COLO829 (cell line): ENCODE results near the gene LOXL1.
A peak's percentile ranks its signal among the peaks of the same experiment; 100 is the strongest.
"Not testable (repeated sequence)": the region's sequence is repeated elsewhere in the genome, so short reads cannot be mapped to it uniquely, and the experiment has no call there.

Experiments
- DNase-seq: peaks from one replicate; pipeline ENCODE4 v3.0.0; 2012; ENCODE audit warnings: low spot score

The LOXL1 gene

DNA sequence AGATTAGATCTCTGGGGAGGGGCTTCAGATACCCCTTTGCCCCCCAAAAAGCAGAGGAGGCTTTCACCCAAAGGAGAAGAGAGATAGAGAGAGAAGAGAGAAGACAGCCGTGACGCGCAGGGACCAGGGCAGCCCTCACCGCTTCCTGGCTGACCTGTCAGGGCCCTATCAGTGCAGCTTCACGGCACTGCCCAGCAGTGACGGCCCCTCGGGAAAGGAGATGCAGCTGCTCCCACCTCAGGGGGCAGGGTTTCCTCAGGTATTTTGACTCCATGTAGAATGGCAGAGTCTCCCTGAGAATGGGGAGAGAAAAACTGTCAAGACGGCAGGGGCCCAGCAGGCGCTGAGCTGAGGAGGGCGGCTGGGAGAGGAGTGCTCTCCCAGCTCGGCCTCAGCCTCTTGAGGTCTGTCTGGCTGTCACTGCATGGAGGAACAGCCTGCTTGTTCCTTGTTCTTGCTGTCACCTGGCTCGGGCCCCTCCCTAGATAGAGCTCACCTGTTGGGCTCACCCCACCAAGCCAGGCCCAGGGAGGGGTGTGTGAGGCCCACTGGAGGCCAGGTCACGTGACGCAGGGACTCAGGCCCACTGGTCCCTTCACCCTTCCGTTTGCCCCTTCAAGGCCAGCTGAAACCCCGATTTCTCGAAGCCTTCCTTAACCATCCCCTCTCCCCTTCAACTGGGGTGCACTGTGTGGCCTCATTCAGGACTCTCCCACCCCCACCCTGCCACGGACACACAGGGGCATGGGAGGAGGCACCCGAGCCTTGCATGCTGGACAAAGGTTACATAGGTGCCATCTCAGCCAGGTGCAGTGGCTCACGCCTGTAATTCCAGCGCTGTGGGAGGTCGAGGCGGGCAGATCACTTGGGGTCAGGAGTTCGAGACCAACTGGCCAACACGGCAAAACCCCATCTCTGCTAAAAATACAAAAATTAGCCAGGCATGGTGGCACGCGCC lies 28.2 kb downstream of the LOXL1 start:
- DNase-seq, result no peak

- no peak for DNase-seq
These were observed 29.1 kb downstream of the LOXL1 start for GRCh38 chr15:73955326-73955725.

DNA sequence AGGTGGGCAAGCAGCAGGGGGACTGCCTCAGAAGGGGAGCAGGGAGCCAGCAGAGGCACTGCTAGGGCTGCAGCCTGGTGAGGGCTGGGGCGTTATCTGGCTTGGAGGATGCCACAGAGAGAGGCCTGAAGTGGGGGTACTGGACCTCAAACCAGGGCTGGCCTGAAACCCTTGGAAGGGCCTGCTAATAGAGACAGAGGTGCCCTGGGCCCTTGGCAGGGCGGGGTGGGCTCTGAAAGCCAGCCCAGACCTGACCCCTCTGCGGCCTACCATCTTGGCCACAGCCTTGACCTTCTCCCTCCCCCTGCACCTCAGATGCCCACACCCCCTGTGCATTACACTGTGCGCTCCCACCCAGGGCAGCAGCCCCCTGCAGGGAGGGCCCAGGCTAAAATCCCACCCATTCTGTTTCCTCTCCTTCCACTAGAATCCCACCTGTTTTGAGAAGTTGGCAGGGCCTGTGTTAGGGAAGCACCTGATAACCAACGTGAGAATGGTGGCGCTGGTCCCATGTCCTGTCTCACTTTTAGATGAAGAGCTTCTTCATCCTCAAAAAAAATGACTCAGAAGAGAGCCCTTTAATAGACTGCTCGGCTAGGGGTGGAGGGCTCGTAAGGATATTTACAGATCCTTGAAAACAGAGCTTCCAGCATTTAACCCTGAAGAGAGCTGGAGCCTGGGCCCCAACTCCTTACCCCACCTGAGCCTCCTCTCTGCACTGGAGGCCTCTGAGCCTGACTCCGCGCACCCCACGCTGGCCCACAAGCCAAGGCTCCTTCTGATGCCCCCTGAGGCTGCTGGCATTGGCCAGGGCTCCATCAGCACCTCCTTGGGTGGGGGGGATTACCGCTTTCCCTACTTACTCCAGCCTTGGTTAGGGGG lies 29.8 kb downstream of the LOXL1 start:
- DNase-seq, result no peak

- peak; percentile 80 for DNase-seq
These were observed 30.5 kb downstream of the LOXL1 start for GRCh38 chr15:73956743-73957135.

GRCh38 chr15:73957276-73957675 lies 31.0 kb downstream of the LOXL1 start:
- DNase-seq, result no peak

DNA sequence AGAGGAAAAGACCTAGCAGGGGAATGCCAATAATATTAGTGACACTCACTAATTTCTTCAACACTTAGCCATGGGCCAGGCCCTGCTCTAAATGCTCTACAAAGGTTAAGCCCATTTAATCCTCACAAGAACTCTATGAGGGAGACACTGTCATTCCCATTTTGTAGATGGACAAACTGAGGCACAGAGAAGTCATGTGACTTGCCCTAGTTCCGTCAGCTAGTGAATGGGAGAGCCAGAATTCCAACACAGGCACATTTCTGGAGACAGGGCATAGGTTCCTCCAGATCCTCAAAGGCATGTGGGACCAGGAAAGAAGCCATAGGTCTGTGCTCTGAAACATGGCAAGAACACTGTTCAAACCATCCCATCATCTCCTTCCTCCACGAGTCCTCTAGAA lies 31.5 kb downstream of the LOXL1 start:
- DNase-seq, result no peak

GRCh38 chr15:73959012-73959581 lies 32.8 kb downstream of the LOXL1 start:
- DNase-seq, result no peak

GRCh38 chr15:73959801-73960200 lies 33.5 kb downstream of the LOXL1 start:
- no peak for DNase-seq

DNA sequence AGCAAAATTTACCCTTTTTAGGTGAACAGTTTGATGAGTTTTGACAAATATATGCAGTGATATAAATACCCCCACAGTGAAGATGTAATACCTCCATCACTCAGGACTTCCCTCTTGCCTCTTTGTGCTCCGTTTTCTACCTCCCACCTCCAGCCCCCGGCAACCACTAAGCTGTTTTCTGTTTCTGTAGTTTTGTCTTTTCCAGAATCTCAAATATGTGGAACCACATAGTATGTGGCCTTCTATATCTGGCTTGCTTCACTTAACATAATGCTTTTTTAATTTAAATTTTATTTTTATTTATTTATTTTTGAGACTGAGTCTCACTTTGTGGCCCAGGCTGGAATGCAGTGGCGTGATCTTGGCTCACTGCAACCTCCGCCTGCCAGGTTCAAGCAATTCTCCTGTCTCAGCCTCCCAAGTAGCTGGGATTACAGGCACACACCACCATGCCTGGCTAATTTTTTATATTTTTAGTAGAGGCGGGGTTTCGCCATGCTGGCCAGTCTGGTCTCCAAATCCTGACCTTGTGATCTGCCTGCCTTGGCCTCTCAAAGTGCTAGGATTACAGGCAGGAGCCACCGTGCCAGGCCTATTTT lies 34.3 kb downstream of the LOXL1 start:
- not testable (repeated sequence) for DNase-seq

GRCh38 chr15:73962433-73962832 lies 36.2 kb downstream of the LOXL1 start:
- DNase-seq, result no peak

DNA sequence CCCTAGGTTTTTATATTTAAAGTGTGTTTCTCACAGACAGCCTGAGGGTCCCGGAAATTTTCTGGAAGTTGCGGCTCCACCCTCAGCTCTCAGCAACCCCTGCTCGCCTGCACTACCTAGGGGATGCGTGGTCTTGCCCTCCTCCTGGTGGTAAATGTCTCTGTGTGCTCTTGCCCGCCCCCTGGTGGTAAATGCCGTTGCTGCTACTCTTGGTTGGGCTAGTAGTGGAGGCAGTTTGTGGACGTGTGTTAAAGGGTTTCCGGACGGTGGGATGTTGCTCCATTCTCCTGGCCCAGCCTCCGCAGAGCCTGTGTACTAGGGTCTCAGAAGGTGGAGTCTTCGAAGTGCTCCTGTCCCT lies 38.5 kb downstream of the LOXL1 start:
- DNase-seq, result peak; percentile 79

DNA sequence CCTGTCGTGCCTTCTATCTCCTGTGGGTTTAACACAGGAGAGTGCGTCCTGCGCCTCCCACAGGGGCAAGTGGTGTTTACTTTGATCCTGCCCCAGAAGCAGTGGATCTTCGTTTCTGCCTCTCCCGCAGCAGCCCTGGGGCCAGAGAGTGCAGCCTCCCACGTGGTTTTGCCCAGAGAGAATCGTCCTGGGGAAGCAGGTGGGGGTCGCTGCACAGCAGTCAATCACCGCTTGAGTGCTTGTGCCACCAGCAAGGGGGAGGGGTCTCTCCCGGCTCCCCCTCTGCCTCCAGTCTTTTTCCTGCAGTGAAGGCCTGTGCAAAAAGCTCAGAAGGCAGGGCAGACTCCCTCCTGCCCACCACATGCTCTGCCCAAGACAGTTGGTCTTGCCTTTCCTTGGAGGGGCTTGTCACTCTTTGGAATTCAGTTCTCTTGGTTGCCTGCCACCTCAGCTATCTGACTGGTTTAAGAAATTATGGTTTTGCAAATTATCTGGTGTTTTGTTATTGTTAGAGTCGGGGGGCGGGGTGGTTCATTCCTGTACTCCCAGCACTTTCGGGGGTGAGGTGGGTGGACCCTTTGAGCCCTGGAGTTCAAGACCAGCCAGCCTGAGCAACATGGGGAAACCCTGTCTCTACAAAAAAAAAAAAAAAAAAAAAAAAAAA lies 39.0 kb downstream of the LOXL1 start:
- peak; percentile 27 for DNase-seq

GRCh38 chr15:73965758-73966113 lies 39.5 kb downstream of the LOXL1 start:
- DNase-seq, result peak; percentile 40

- no peak for DNase-seq
These were observed 42.2 kb downstream of the LOXL1 start for GRCh38 chr15:73968461-73968860.

DNA sequence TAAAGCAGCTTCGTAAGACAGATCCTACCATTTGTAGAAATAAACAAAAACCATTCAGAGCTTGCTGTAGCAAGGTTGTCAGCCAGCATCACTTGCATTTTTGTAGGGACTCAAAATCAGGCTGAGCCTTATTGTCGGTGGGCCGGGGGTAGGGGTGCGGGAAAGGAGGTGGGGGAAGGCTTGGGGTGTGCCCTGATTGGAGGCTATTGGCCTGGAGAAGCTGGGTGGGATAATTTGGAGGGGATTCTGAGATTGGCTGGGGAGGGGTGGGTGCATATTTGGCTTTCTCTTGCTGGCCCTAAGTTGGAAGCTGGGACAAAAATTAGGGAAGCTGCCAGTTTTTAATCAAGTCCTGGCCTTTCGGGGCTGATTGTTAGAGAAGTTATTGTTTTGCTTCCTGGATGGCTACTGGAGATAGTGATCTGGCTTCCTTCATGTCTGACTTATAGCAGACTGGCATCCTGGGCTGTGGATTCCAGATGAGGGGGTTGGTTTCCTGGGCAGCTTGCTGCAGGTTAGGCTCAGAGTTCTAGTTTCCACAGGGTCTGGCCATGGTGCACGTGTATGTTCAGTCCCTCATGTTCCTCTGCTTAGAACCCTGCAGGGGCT lies 43.0 kb downstream of the LOXL1 start:
- DNase-seq, result no peak

DNA sequence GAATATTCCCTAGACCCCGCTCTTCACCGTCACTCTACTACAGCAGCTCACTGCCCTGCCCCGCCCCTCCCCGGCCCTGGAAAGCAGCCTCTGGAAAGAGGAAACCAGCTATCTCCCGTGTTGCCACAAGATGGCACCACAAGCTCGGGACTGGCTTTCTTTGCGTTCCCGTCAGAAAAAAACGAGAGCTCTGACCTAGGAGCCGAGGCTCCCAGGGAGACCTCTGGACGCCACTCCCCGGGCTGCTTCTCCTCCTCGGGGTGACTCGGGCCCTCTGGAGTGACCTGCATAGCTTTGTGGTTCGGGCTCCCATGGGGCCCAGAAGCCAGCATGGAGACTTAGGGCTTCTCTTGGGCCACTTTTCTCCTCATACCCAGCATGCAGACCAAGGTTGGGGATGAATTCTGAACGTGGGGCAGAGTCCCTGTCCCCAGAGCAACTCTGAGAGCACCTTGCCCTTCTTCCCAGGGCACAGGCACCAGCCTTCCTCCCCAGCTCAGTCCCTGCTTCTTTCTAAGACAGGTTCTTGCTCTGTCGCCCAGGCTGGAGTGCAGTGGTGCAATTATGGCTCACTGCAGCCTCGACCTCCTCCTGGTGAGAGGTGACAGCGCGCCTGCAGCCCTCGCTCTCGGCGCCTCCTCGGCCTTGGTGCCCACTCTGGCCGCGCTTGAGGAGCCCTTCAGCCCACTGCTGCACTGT lies 46.9 kb downstream of the LOXL1 start:
- DNase-seq, result peak; percentile 50

- DNase-seq, result not testable (repeated sequence)
These were observed 47.5 kb downstream of the LOXL1 start for GRCh38 chr15:73973683-73974200.

DNA sequence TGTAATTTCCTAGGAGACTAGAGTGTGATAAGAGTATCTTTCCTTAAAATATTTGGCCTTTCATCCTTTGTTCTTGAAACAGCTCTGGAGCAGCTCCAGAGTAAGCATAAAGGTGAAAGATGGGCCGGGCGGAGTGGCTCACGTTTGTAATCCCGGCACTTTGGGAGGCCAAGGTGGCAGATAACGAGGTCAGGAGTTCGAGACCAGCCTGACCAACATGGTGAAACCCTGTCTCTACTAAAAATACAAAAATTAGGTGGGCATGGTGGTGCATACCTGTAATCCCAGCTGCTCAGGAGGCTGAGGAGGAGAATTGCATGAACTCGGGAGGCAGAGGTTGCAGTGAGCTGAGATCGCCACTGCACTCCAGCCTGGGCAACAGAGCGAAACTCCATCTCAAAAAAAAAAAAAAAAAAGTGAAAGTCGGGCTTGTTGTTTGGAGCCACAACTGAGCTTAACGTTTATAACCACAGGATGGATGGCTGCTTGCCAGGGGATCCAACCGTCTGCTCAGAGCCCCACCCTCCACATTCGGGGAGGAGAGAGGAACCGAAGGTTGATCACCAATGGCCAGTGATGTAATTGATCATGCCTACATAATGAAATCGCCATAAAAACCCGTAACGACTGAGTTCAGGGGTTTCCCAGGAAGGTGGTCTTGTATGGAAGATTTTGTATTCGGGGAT lies 49.3 kb downstream of the LOXL1 start:
- DNase-seq, result not testable (repeated sequence)

DNA sequence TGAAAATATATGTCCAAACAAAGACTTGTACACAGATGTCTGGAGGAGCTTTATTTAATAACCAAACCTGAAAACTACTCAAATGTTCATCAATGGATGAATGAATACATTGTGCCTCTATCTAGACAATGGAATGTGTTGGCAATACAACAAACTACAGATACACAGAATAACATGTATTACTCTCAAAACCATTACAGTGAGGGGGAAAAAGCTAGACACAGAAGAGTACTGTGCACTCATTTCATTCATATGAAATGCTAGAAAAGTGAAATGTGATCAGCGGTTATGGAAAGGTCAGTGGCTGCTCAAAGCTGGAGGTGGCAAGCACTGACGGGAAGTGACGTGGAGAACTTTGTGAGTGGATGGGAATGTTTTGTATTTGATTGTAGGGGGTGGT lies 52.6 kb downstream of the LOXL1 start:
- DNase-seq, result peak; percentile 35

- DNase-seq, result no peak
These were observed 53.4 kb downstream of the LOXL1 start for GRCh38 chr15:73979636-73980035.
